ENCODE data around the gene EPB41L2.

GRCh38 chr6:131007286-131007685 is 55.8 kb downstream of the EPB41L2 start:
- no peak for TF ChIP-seq EZH2 (IDR thresholded peaks at IDR 0.05)
- TF ChIP-seq POLR2AphosphoS5 (IDR thresholded peaks at IDR 0.05; ENCODE audit: borderline replicate concordance, low read depth, low read length), result no peak
- TF ChIP-seq FOXP2 (optimal IDR thresholded peaks at IDR 0.05; ENCODE audit: control extremely low read depth, extremely low read length, insufficient read depth), result no peak

Data from SK-N-MC (cell line).